Immature natural killer cell (primary cell): ENCODE results near the gene C5orf46. TPM values are rescaled to one million over a fixed set of nuclear protein-coding genes. Genes with fewer than 3 reads are reported as not detected.

Experiments used
- DNase-seq, 3 donors: peaks; one replicate each; pipeline ENCODE4 v3.0.0; 2022; ENCODE audit warnings: mixed read lengths in 1 of 3
- H3K27ac Mint-ChIP-seq, 6 donors: one replicate each; pipeline ENCODE4 v1.8.0; 2020; ENCODE audit warnings: mixed read lengths in 6 of 6, mild to moderate bottlenecking in 5 of 6, inconsistent platforms in 4 of 6, moderate library complexity in 3 of 6
- H3K27me3 Mint-ChIP-seq, 3 donors: one replicate each; pipeline ENCODE4 v1.8.0; 2020 to 2021; ENCODE audit warnings: low read depth in 3 of 3, mild to moderate bottlenecking in 3 of 3, mixed read lengths in 3 of 3, moderate library complexity in 3 of 3, inconsistent platforms in 1 of 3
- H3K36me3 Mint-ChIP-seq, 3 donors: one replicate each; pipeline ENCODE4 v1.8.0; 2020; ENCODE audit warnings: mixed read lengths in 3 of 3, inconsistent platforms in 2 of 3, mild to moderate bottlenecking in 2 of 3
- H3K4me1 Mint-ChIP-seq, 2 donors: one replicate each; pipeline ENCODE4 v1.8.0; 2020; ENCODE audit warnings: inconsistent platforms in 2 of 2, mild to moderate bottlenecking in 2 of 2, mixed read lengths in 2 of 2, moderate library complexity in 1 of 2
- H3K4me3 Mint-ChIP-seq, 5 donors: one replicate each; pipeline ENCODE4 v1.8.0; 2020; ENCODE audit warnings: mild to moderate bottlenecking in 5 of 5, mixed read lengths in 5 of 5, inconsistent platforms in 3 of 5, moderate library complexity in 3 of 5
- H3K9me3 Mint-ChIP-seq, 6 donors: one replicate each; pipeline ENCODE4 v1.8.0; 2020; ENCODE audit warnings: mild to moderate bottlenecking in 6 of 6, mixed read lengths in 6 of 6, inconsistent platforms in 4 of 6, moderate library complexity in 3 of 6
- polyA plus RNA-seq, 3 donors: library from polyadenylated mRNA; unstranded; fragments of 300-500 nt; fragmentation: Illumina TruSeq; gene quantifications; one replicate each; pipeline ENCODE4 v1.2.3, GENCODE V29; 2021

The C5orf46 gene
- polyA plus RNA-seq, 3 donors from 2014 or later, result not detected

DNA sequence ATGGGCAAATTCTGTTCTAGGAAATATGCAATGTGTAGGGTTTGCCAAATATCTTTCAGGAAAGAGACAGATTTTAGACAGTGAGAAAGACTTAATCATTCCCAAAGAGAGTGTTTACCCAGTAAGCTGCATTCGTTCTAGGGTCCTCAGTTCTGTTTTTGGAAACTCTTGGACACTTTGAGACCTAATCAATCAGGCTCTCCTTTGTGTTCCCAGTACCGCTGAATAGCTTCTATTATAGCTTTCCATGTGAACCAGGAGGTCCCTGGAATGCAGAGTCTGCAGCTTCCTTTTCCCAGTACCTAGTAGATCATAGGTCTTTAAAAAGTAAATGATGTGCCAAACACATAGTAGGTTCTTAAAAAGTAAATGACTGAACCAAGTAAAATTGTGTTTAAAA is 63.5 kb downstream of the C5orf46 start:
- H3K4me1 Mint-ChIP-seq, result no peaks in the 10 kb centered on the region
- H3K4me3 Mint-ChIP-seq, result no peak overlapping the region
- H3K27me3 Mint-ChIP-seq, result peaks cover 2 to 23% (median 6%) of the 10 kb centered on the region in 3 donors
- no peaks in the 10 kb centered on the region for H3K9me3 Mint-ChIP-seq
- H3K36me3 Mint-ChIP-seq, result no peaks in the 10 kb centered on the region
- H3K27ac Mint-ChIP-seq, result no peak overlapping the region
- DNase-seq, result no peak

Other genes starting within 250 kb of the C5orf46 start
- 10 to 100 TPM in 1 of 3 donors, 1 to 10 TPM in 2; 1.5 to 18.4 (median 5.4) TPM for gene JAKMIP2, start 123.8 kb downstream of the C5orf46 start, polyA plus RNA-seq
- gene SPINK1, start 74.9 kb downstream of the C5orf46 start, polyA plus RNA-seq, result not detected
- gene SCGB3A2, start 27.8 kb downstream of the C5orf46 start, polyA plus RNA-seq, result not detected
- not detected for gene SPINK5, start 157.4 kb upstream of the C5orf46 start, polyA plus RNA-seq